GM12878 (cell line): Measurements from ENCODE around the gene NPIPA1. TPM values are rescaled to one million over a fixed set of nuclear protein-coding genes. Genes with fewer than 3 reads are reported as not detected.

Experiments
- ATAC-seq: fragments of 200-7000 bp; cut with Tn5 transposase; 3 replicates; pipeline ENCODE4 v1.9.1; 2020; ENCODE audit warnings: mild to moderate bottlenecking, moderate library complexity
- BruUV-seq: library from RNA; stranded (reverse); fragments of 400-500 nt; replicated peaks from 2 replicates; lab custom pipeline; 2021; lab: Mats Ljungman, UMichigan
- CTCF ChIA-PET: fragments of 300-600 bp; sonication (Branson Sonifier 250); formaldehyde crosslinking; extraction: SDS; loops from one replicate; lab custom pipeline; 2021; ENCODE audit warnings: inconsistent platforms; lab: Yijun Ruan, JAX
- POLR2A ChIA-PET: fragments of 350-600 bp; formaldehyde crosslinking; extraction: SDS; loops from one replicate; lab custom pipeline; 2021; ENCODE audit warnings: inconsistent platforms; lab: Charles Lee
- RAD21 ChIA-PET: fragments of 300-600 bp; sonication (Branson Sonifier 250); formaldehyde crosslinking; loops from one replicate; lab custom pipeline; 2023; ENCODE audit warnings: antibody characterized with exemption; ENCODE audit not compliant: unreplicated experiment; lab: Charles Lee
- SMC1A ChIA-PET: fragments of 300-600 bp; sonication (Branson Sonifier 250); formaldehyde crosslinking; loops from one replicate; lab custom pipeline; 2023; ENCODE audit not compliant: unreplicated experiment, uncharacterized antibody; lab: Charles Lee
- DNase-seq: peaks from one replicate; pipeline ENCODE4 v3.0.0-alpha.2; 2011; ENCODE audit warnings: low read depth, low spot score
- FAIRE-seq: peaks from 3 replicates; lab custom pipeline; 2011; peaks lifted over from hg19 to GRCh38; lab: Jason Lieb, UNC
- H2AFZ ChIP-seq: 2 replicates; pipeline ENCODE4 v1.6.0; 2011; ENCODE audit warnings: low read depth, low read length, control low read depth; ENCODE audit not compliant: control insufficient read depth
- H3K27ac ChIP-seq: 2 replicates; pipeline ENCODE4 v1.5.1; 2011; ENCODE audit warnings: control low read depth; ENCODE audit not compliant: control insufficient read depth, insufficient read depth
- H3K27me3 ChIP-seq, 2 experiments: replicated peaks in 1 of 2; 2 replicates each; pipeline versions ENCODE4 v1.6.0 to v1.6.1; 2011; ENCODE audit warnings: low read length in 1 of 2; ENCODE audit not compliant: control insufficient read depth in 2 of 2, insufficient read depth in 2 of 2
- H3K36me3 ChIP-seq, 2 experiments: 2 replicates each; pipeline ENCODE4 v1.5.1; 2011; ENCODE audit warnings: low read length in 1 of 2; ENCODE audit not compliant: control insufficient read depth in 2 of 2, insufficient read depth in 2 of 2
- H3K4me1 ChIP-seq: 2 replicates; pipeline ENCODE4 v1.6.1; 2011; ENCODE audit warnings: mild to moderate bottlenecking, low read length, moderate library complexity, mixed read lengths; ENCODE audit not compliant: control insufficient read depth, insufficient read depth
- H3K4me2 ChIP-seq: 2 replicates; pipeline ENCODE4 v1.6.0; 2011; ENCODE audit warnings: control low read depth; ENCODE audit not compliant: control insufficient read depth, insufficient read depth
- H3K4me3 ChIP-seq: fragments of 200-600 bp; sonication (generic); 2 replicates; pipeline ENCODE4 v1.5.1; 2016
- H3K79me2 ChIP-seq: 2 replicates; pipeline ENCODE4 v1.6.0; 2011; ENCODE audit warnings: low read length; ENCODE audit not compliant: control insufficient read depth, insufficient read depth
- H3K9ac ChIP-seq: 2 replicates; pipeline ENCODE4 v1.8.0; 2011; ENCODE audit warnings: low read length, control low read depth, mixed read lengths; ENCODE audit not compliant: control insufficient read depth, insufficient read depth
- H3K9me3 ChIP-seq: replicated peaks from 3 replicates; pipeline ENCODE4 v1.5.1; 2011; ENCODE audit warnings: mild to moderate bottlenecking, low read length; ENCODE audit not compliant: control insufficient read depth, insufficient read depth
- H4K20me1 ChIP-seq: 2 replicates; pipeline ENCODE4 v1.6.0; 2011; ENCODE audit not compliant: control insufficient read depth, insufficient read depth
- NFYB ChIP-seq: IDR thresholded peaks from 2 replicates; pipeline ENCODE4 v1.6.1; 2011; ENCODE audit warnings: low read depth, mild to moderate bottlenecking, low read length, improper control_type of control experiment, moderate library complexity; ENCODE audit not compliant: insufficient read depth
- NR2F1 ChIP-seq: fragments of 450-650 bp; conservative IDR thresholded peaks from 2 replicates; pipeline ENCODE4 v1.6.1; 2017; ENCODE audit warnings: mild to moderate bottlenecking
- RUNX3 ChIP-seq: IDR thresholded peaks from 2 replicates; pipeline ENCODE4 v1.6.1; 2012; ENCODE audit warnings: low read length, inconsistent platforms
- SMC3 ChIP-seq: IDR thresholded peaks from 2 replicates; pipeline ENCODE4 v1.6.1; 2011; ENCODE audit warnings: low read length, improper control_type of control experiment, borderline replicate concordance
- STAT1 ChIP-seq: fragments of 450-650 bp; conservative IDR thresholded peaks from 2 replicates; pipeline ENCODE4 v1.6.1; 2014; ENCODE audit warnings: antibody characterized with exemption, mild to moderate bottlenecking
- SUPT20H ChIP-seq: IDR thresholded peaks from 2 replicates; pipeline ENCODE4 v1.6.1; 2011; ENCODE audit warnings: low read depth, mild to moderate bottlenecking, low read length, moderate library complexity, borderline replicate concordance; ENCODE audit not compliant: control insufficient read depth
- TBL1XR1 ChIP-seq: IDR thresholded peaks from 2 replicates; pipeline ENCODE4 v1.6.1; 2012; ENCODE audit warnings: low read depth, low read length, improper control_type of control experiment
- TCF3 ChIP-seq: IDR thresholded peaks from 2 replicates; pipeline ENCODE4 v1.6.1; 2012; ENCODE audit warnings: low read depth, mild to moderate bottlenecking, low read length, borderline replicate concordance; ENCODE audit not compliant: insufficient read depth
- YY1 ChIP-seq: IDR thresholded peaks from 2 replicates; pipeline ENCODE4 v1.6.1; 2011; ENCODE audit warnings: low read depth, mild to moderate bottlenecking, low read length
- ZBED1 ChIP-seq: IDR thresholded peaks from 2 replicates; pipeline ENCODE4 v1.6.1; 2016; ENCODE audit warnings: borderline replicate concordance
- WGBS: methylation state at CpG from one replicate; pipeline ENCODE4 v1.1.6; 2016; ENCODE audit warnings: low lambda C conversion rate; ENCODE audit not compliant: insufficient replicate concordance, insufficient coverage; ENCODE audit errors: missing lambda C conversion rate; 5-methylcytosine and 5-hydroxymethylcytosine counted together
- in situ Hi-C: fragments of 300-500 bp; cut with MboI; formaldehyde crosslinking; loops from 9 replicates; pipeline ENCODE4 v1.14.3; 2018; ENCODE audit warnings: mixed read lengths
- intact Hi-C: fragments of 100-400 bp; cut with micrococcal nuclease; formaldehyde crosslinking; loops from one replicate; pipeline ENCODE4 v1.14.2; 2022; ENCODE audit not compliant: unreplicated experiment
- polyA plus RNA-seq, 11 experiments: library from polyadenylated mRNA; depleted of rRNA in 4 of 11; unstranded in 6 of 11; stranded (reverse) in 5 of 11; fragments of >200 nt; fragmentation: Nextera tagmentation in 4 of 11; fragmentation: Illumina TruSeq in 1 of 11; extraction: Ambion mirVana in 4 of 11; extraction: Trizol in 1 of 11; gene quantifications; 1 replicate in 1 of 11; 2 replicates in 10 of 11; pipeline versions ENCODE4 v1.2.1 to v1.2.3, GENCODE V29; 2011 to 2016; ENCODE audit warnings: inconsistent platforms in 2 of 11, missing spikeins in 2 of 11, low read depth in 1 of 11
- total RNA-seq, 4 experiments: library from RNA; depleted of rRNA in 3 of 4; stranded (reverse); fragments of >200 nt in 3 of 4; fragmentation: Illumina TruSeq in 1 of 4; extraction: Trizol in 1 of 4; gene quantifications; 2 replicates each; pipeline versions ENCODE4 v1.2.1 to v1.2.3, GENCODE V29; 2013 to 2021
- TF ChIP-seq, protein P1 (sequence below): fragments of 450-650 bp; IDR thresholded peaks from 2 replicates; pipeline ENCODE4 v1.6.1; 2016; ENCODE audit warnings: mild to moderate bottlenecking
- TF ChIP-seq, protein P2 (sequence below): fragments of 450-650 bp; formaldehyde crosslinking; IDR thresholded peaks from 2 replicates; pipeline ENCODE4 v1.4.0; 2022; ENCODE audit warnings: mild to moderate bottlenecking, moderate library complexity
- TF ChIP-seq, protein P3 (sequence below): IDR thresholded peaks from 2 replicates; pipeline ENCODE4 v1.6.1; 2012; ENCODE audit warnings: low read length, inconsistent platforms

The NPIPA1 gene
- total and polyA plus RNA-seq, 10 of the 15 experiments (the other 5 are each of a cell fraction or from before 2014, with no cell fraction given), result 7.7 to 42.9 (median 14.7) TPM

DNA sequence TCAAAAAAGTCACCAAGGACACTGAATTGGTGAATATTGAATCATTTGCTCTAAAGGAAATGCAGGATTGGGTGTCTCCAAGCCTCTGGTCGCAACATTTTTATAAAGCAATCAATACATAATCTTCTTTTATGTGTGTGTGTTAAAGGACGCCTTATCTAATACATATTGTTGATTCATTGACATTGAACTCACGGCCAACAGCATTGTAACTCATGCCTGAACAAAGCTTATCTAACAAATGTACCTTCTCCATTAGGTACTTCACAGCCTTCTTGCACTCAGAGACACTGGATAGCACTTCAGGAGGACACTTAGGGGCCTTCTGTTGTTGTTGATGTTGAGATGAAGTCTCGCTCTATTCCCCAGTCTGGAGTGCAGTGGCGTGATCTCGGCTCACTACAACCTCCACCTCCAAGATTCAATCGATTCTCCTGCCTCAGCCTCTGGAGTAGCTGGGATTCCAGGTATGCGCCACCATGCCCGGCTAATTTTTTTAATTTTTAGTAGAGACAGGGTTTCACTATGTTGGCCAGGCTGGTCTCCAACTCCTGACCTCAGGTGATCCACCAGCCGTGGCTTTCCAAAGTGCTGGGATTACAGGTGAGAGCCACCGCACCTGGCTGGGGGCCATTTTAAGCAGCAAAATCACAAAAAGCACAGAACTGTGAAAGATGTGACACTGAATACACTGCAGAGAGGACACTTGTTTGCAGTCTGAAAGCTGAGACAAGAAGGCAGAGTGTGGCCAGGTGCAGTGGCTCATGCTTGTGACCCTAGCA, 24.4 kb downstream of the NPIPA1 start:
- 42% methylated on average over 11 of the region's 11 CpGs for WGBS
- BruUV-seq, result no TSS peak
- SMC1A ChIA-PET, result interaction anchor here (0.7 kb wide), 1 partner anchor 13 kb away, joined by 3 read pairs; the partner anchor contains the start of gene PDXDC1
- no peak for FAIRE-seq
- POLR2A ChIA-PET, result no interaction called here
- in situ Hi-C loops (no loop called here), intact Hi-C loops (no loop called here)
- Histone ChIP-seq H3K27ac (no peak overlapping the region), H3K27me3 (peaks cover 0 to 3% of the 10 kb centered on the region in 2 experiments; a peak in 2 of 4 replicates), H3K9me3 (no peaks in the 10 kb centered on the region), H2AFZ (no peak overlapping the region; the same call in 1 of the 2 replicates), H3K4me2 (no peak overlapping the region), H3K4me1 (no peaks in the 10 kb centered on the region), H3K4me3 (no peak overlapping the region), H4K20me1 (no peaks in the 10 kb centered on the region), H3K9ac (no peak overlapping the region), H3K36me3 (no peaks in the 10 kb centered on the region), H3K79me2 (no peaks in the 10 kb centered on the region)
- DNase-seq, result no peak
- ATAC-seq, result no peak
- TF ChIP-seq RUNX3 (no peak), YY1 (no peak), NFYB (no peak), TBL1XR1 (no peak), TCF3 (no peak), STAT1 (no peak), SUPT20H (no peak), ZBED1 (no peak), NR2F1 (no peak), SMC3 (no peak)
- TF ChIP-seq, protein P1, sequence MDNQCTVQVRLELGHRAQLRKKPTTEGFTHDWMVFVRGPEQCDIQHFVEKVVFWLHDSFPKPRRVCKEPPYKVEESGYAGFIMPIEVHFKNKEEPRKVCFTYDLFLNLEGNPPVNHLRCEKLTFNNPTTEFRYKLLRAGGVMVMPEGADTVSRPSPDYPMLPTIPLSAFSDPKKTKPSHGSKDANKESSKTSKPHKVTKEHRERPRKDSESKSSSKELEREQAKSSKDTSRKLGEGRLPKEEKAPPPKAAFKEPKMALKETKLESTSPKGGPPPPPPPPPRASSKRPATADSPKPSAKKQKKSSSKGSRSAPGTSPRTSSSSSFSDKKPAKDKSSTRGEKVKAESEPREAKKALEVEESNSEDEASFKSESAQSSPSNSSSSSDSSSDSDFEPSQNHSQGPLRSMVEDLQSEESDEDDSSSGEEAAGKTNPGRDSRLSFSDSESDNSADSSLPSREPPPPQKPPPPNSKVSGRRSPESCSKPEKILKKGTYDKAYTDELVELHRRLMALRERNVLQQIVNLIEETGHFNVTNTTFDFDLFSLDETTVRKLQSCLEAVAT, result no peak
- TF ChIP-seq, protein P2, sequence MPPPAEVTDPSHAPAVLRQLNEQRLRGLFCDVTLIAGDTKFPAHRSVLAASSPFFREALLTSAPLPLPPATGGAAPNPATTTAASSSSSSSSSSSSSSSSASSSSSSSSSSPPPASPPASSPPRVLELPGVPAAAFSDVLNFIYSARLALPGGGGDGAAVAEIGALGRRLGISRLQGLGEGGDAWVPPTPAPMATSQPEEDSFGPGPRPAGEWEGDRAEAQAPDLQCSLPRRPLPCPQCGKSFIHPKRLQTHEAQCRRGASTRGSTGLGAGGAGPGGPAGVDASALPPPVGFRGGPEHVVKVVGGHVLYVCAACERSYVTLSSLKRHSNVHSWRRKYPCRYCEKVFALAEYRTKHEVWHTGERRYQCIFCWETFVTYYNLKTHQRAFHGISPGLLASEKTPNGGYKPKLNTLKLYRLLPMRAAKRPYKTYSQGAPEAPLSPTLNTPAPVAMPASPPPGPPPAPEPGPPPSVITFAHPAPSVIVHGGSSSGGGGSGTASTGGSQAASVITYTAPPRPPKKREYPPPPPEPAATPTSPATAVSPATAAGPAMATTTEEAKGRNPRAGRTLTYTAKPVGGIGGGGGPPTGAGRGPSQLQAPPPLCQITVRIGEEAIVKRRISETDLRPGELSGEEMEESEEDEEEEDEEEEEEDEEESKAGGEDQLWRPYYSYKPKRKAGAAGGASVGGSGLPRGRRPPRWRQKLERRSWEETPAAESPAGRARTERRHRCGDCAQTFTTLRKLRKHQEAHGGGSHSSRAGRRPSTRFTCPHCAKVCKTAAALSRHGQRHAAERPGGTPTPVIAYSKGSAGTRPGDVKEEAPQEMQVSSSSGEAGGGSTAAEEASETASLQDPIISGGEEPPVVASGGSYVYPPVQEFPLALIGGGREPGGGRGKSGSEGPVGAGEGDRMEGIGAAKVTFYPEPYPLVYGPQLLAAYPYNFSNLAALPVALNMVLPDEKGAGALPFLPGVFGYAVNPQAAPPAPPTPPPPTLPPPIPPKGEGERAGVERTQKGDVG (CRISPR knock-in tag), result no peak
- TF ChIP-seq, protein P3, sequence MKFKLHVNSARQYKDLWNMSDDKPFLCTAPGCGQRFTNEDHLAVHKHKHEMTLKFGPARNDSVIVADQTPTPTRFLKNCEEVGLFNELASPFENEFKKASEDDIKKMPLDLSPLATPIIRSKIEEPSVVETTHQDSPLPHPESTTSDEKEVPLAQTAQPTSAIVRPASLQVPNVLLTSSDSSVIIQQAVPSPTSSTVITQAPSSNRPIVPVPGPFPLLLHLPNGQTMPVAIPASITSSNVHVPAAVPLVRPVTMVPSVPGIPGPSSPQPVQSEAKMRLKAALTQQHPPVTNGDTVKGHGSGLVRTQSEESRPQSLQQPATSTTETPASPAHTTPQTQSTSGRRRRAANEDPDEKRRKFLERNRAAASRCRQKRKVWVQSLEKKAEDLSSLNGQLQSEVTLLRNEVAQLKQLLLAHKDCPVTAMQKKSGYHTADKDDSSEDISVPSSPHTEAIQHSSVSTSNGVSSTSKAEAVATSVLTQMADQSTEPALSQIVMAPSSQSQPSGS, result no peak
- CTCF ChIA-PET, result no interaction called here
- RAD21 ChIA-PET, result no interaction called here
